ENCODE results near the gene CFTR.

CFTR gene

DNA sequence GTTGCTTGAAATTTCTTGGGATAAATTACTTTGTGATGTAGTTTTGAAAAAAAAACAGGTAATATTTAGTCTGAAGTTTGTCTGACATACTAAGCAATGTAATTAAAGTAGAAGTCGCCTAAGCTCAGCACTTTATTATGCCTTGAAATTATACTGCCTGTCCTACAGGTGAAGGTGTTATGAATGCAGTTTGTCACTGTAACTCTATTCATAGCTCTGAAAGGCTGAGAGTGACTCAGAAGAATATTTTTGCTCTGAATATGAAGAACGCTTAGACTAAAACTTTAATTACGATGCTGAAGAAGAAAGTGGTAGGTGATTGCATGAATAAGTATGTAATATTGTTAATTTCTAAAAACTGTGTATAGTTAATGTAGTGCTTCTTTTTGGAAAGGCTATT, 9.2 kb downstream of the CFTR start:
- ATAC-seq (ENCODE audit: insufficient read depth, low read depth) (no peak), DNase-seq (no peak)
- Histone ChIP-seq H4K20me1 (ENCODE audit: insufficient read depth, low read length) (no peaks in the 10 kb centered on the region), H3K36me3 (ENCODE audit: insufficient read depth, low read length) (no peaks in the 10 kb centered on the region), H3K4me2 (ENCODE audit: insufficient read depth, low read length) (no peak overlapping the region), H3K4me1 (ENCODE audit: insufficient read depth, low read length) (peaks cover 47% of the 10 kb centered on the region), H3K4me3 (ENCODE audit: low read depth in 1 of 2, low read length in 2 of 2) (no peak overlapping the region), H3K79me2 (ENCODE audit: insufficient read depth, low read length) (no peaks in the 10 kb centered on the region), H3K27ac (ENCODE audit: low read length) (no peak overlapping the region), H3K9ac (ENCODE audit: low read depth, low read length) (no peak overlapping the region), H3K9me3 (ENCODE audit: insufficient read depth, low read length, severe bottlenecking) (no peaks in the 10 kb centered on the region), H3K27me3 (ENCODE audit: insufficient read depth, low read length, poor library complexity) (no peaks in the 10 kb centered on the region), H2AFZ (ENCODE audit: low read depth, low read length) (no peak overlapping the region)
- TF ChIP-seq CTCF (IDR thresholded peaks at IDR 0.05; ENCODE audit: borderline replicate concordance, extremely low read depth, low read length, poor library complexity, severe bottlenecking) (no peak), EZH2 (IDR thresholded peaks at IDR 0.05; ENCODE audit: borderline replicate concordance, low read depth, low read length, severe bottlenecking) (no peak)

- Histone ChIP-seq H3K4me3 (ENCODE audit: low read depth in 1 of 2, low read length in 2 of 2) (no peak overlapping the region), H3K27ac (ENCODE audit: low read length) (no peak overlapping the region), H3K27me3 (ENCODE audit: insufficient read depth, low read length, poor library complexity) (no peaks in the 10 kb centered on the region), H4K20me1 (ENCODE audit: insufficient read depth, low read length) (no peaks in the 10 kb centered on the region), H3K9me3 (ENCODE audit: insufficient read depth, low read length, severe bottlenecking) (no peaks in the 10 kb centered on the region), H3K4me2 (ENCODE audit: insufficient read depth, low read length) (no peak overlapping the region), H3K9ac (ENCODE audit: low read depth, low read length) (no peak overlapping the region), H3K79me2 (ENCODE audit: insufficient read depth, low read length) (no peaks in the 10 kb centered on the region), H3K4me1 (ENCODE audit: insufficient read depth, low read length) (peaks cover 44% of the 10 kb centered on the region), H3K36me3 (ENCODE audit: insufficient read depth, low read length) (no peaks in the 10 kb centered on the region), H2AFZ (ENCODE audit: low read depth, low read length) (no peak overlapping the region)
- ATAC-seq (ENCODE audit: insufficient read depth, low read depth) (no peak), DNase-seq (no peak)
- TF ChIP-seq CTCF (IDR thresholded peaks at IDR 0.05; ENCODE audit: borderline replicate concordance, extremely low read depth, low read length, poor library complexity, severe bottlenecking) (no peak), EZH2 (IDR thresholded peaks at IDR 0.05; ENCODE audit: borderline replicate concordance, low read depth, low read length, severe bottlenecking) (no peak)
These were observed 9.6 kb downstream of the CFTR start for GRCh38 chr7:117489430-117489829.

GRCh38 chr7:117489911-117490310, 10.1 kb downstream of the CFTR start:
- no peak for TF ChIP-seq EZH2 (IDR thresholded peaks at IDR 0.05; ENCODE audit: borderline replicate concordance, low read depth, low read length, severe bottlenecking)
- no peak for TF ChIP-seq CTCF (IDR thresholded peaks at IDR 0.05; ENCODE audit: borderline replicate concordance, extremely low read depth, low read length, poor library complexity, severe bottlenecking)
- Histone ChIP-seq H3K9me3 (ENCODE audit: insufficient read depth, low read length, severe bottlenecking) (no peaks in the 10 kb centered on the region), H3K27me3 (ENCODE audit: insufficient read depth, low read length, poor library complexity) (no peaks in the 10 kb centered on the region)

DNA sequence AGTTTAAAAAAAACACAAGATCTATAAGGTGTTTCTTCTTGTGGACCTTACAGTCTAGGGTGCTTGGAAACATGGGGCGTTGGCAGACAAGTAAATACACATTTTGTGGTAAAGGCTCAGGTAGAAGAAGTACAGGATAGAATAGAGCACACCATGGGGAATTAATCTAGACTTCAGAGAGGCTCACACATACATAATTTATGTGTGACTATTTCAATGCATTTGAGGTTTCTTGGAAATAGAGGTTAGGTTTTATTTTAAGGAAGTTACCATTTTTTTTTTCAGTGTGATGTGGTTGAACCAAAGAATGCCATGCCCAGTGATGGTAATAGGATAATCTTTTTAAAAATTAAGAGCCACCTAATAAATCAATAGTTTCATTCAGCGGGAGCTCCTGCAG, 12.8 kb downstream of the CFTR start:
- peaks cover 18% of the 10 kb centered on the region for H3K4me1 ChIP-seq (ENCODE audit: insufficient read depth, low read length)
- H3K36me3 ChIP-seq (ENCODE audit: insufficient read depth, low read length) = no peaks in the 10 kb centered on the region
- no peaks in the 10 kb centered on the region for H3K9me3 ChIP-seq (ENCODE audit: insufficient read depth, low read length, severe bottlenecking)
- H3K27me3 ChIP-seq (ENCODE audit: insufficient read depth, low read length, poor library complexity) = no peaks in the 10 kb centered on the region
- no peak overlapping the region for H3K4me2 ChIP-seq (ENCODE audit: insufficient read depth, low read length)
- no peaks in the 10 kb centered on the region for H4K20me1 ChIP-seq (ENCODE audit: insufficient read depth, low read length)
- no peak overlapping the region for H2AFZ ChIP-seq (ENCODE audit: low read depth, low read length)
- H3K79me2 ChIP-seq (ENCODE audit: insufficient read depth, low read length) = no peaks in the 10 kb centered on the region
- DNase-seq (no peak), ATAC-seq (ENCODE audit: insufficient read depth, low read depth) (peak; percentile 70)
- no peak overlapping the region for H3K27ac ChIP-seq (ENCODE audit: low read length)
- no peak for TF ChIP-seq EZH2 (IDR thresholded peaks at IDR 0.05; ENCODE audit: borderline replicate concordance, low read depth, low read length, severe bottlenecking)
- no peak for TF ChIP-seq CTCF (IDR thresholded peaks at IDR 0.05; ENCODE audit: borderline replicate concordance, extremely low read depth, low read length, poor library complexity, severe bottlenecking)
- no peak overlapping the region for H3K9ac ChIP-seq (ENCODE audit: low read depth, low read length)
- H3K4me3 ChIP-seq (ENCODE audit: low read depth in 1 of 2, low read length in 2 of 2) = no peak overlapping the region

More at GRCh38 chr7:117489911-117490310, 10.1 kb downstream of the CFTR start:
- no peak overlapping the region for H3K27ac ChIP-seq (ENCODE audit: low read length)
- H3K9ac ChIP-seq (ENCODE audit: low read depth, low read length) = no peak overlapping the region
- ATAC-seq (ENCODE audit: insufficient read depth, low read depth) (no peak), DNase-seq (no peak)
- no peak overlapping the region for H3K4me3 ChIP-seq (ENCODE audit: low read depth in 1 of 2, low read length in 2 of 2)
- H3K4me2 ChIP-seq (ENCODE audit: insufficient read depth, low read length) = no peak overlapping the region
- H3K79me2 ChIP-seq (ENCODE audit: insufficient read depth, low read length) = no peaks in the 10 kb centered on the region
- H3K4me1 ChIP-seq (ENCODE audit: insufficient read depth, low read length) = peaks cover 40% of the 10 kb centered on the region
- H4K20me1 ChIP-seq (ENCODE audit: insufficient read depth, low read length) = no peaks in the 10 kb centered on the region
- H3K36me3 ChIP-seq (ENCODE audit: insufficient read depth, low read length) = no peaks in the 10 kb centered on the region
- no peak overlapping the region for H2AFZ ChIP-seq (ENCODE audit: low read depth, low read length)

Measured in DND-41 (cell line).